OCI-LY7 (cell line): ENCODE measurements around the gene GYG1.

Source experiments
- CTCF ChIP-seq: fragments of 200-600 bp; sonication (generic); conservative IDR thresholded peaks from 2 replicates; pipeline ENCODE4 v1.5.1; 2014; ENCODE audit warnings: mild to moderate bottlenecking, antibody characterized with exemption, low read length, moderate library complexity, mixed read lengths
- EZH2phosphoT487 ChIP-seq: fragments of 200-600 bp; sonication (generic); IDR thresholded peaks from 2 replicates; pipeline ENCODE4 v1.6.1; 2018; ENCODE audit warnings: low read depth, borderline replicate concordance, mild to moderate bottlenecking, mixed run types, antibody characterized with exemption, low read length, moderate library complexity, mixed read lengths

- no peak for TF ChIP-seq CTCF
- TF ChIP-seq EZH2phosphoT487 = no peak
These were observed 15.6 kb upstream of the GYG1 start for GRCh38 chr3:148975696-148976095.
